Measurements from ENCODE around the gene LTBP3. TPM values are rescaled to one million over a fixed set of nuclear protein-coding genes. Genes with fewer than 3 reads are reported as not detected.

LTBP3 gene
- total and polyA plus RNA-seq, 2 of the 13 experiments (the other 11 are each of a cell fraction or from before 2014, with no cell fraction given), result 12.2 to 68.1 TPM

DNA sequence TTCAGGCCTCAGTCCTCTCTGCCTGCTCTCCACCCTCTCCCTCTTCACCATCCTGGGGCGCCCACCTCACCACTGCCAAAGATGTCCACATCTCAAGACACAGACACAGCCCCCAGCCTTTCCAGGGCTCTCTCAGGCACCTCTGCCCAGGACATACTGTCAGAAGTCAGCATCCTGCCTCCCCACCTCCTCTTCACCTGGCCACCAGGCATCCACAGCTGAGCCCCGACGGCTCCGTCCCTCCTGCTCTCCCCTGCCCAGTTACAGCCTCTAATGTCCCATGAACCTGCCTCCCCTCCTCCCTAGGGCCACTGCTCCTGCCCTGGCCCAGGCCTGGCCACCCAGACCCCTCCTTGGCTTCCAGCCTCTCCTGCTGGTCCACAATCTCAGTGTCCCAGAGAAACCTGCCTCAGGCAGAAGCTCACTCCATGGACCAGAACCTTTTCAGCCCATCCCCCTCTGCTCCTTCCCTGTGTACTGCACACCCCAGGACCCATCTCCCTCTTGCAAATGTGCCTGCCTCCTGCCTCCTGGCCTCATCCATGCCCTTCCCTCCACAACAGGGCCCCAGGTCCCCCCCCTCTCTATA, 3.2 kb downstream of the LTBP3 start:
- 89% methylated on average over 4 of the region's 4 CpGs for WGBS (ENCODE audit: low lambda C conversion rate)
- no TSS peak for BruUV-seq (replicated peaks)
- H3K27ac ChIP-seq (ENCODE audit: extremely low read length, insufficient read depth, low read length), result no peak overlapping the region
- TF ChIP-seq, protein P1, sequence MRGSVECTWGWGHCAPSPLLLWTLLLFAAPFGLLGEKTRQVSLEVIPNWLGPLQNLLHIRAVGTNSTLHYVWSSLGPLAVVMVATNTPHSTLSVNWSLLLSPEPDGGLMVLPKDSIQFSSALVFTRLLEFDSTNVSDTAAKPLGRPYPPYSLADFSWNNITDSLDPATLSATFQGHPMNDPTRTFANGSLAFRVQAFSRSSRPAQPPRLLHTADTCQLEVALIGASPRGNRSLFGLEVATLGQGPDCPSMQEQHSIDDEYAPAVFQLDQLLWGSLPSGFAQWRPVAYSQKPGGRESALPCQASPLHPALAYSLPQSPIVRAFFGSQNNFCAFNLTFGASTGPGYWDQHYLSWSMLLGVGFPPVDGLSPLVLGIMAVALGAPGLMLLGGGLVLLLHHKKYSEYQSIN (CRISPR knock-in tag; IDR thresholded peaks at IDR 0.05; ENCODE audit: borderline replicate concordance), result no peak
- TF ChIP-seq ZNF264 (CRISPR knock-in tag; IDR thresholded peaks at IDR 0.05), result no peak
- no peak overlapping the region for H2AFZ ChIP-seq (ENCODE audit: low read length)
- in situ Hi-C loops (cut with HindIII; ENCODE audit: extremely low pct_ligation_motif_present, low pct_unique_long_range_greater_than_20kb) (loop anchor here (10.0 kb wide), 1 partner anchor 300 kb away; the partner anchor contains the start of gene CFL1), intact Hi-C loops (cut with micrococcal nuclease; ENCODE audit: unreplicated experiment) (no loop called here)
- H3K36me3 ChIP-seq (replicated peaks in 1 of 2; ENCODE audit: control insufficient read depth in 1 of 2, insufficient read depth in 2 of 2, low read length in 2 of 2), result no peaks in the 10 kb centered on the region; a peak in 1 of 5 replicates
- no peaks in the 10 kb centered on the region for H3K27me3 ChIP-seq (ENCODE audit: control insufficient read depth in 1 of 2, insufficient read depth in 2 of 2, low read length in 2 of 2)
- no peak overlapping the region; a peak in 1 of 6 replicates for H3K4me3 ChIP-seq (replicated peaks in 1 of 3; ENCODE audit: insufficient read depth in 1 of 3, low read depth in 2 of 3, low read length in 3 of 3)
- H3K4me2 ChIP-seq (ENCODE audit: low read depth, low read length), result 0 out of 2 replicates have a peak overlapping the region, but pooled peaks have one; percentile 94
- peaks cover 8% of the 10 kb centered on the region for H3K79me2 ChIP-seq (ENCODE audit: insufficient read depth, low read length)
- H3K9ac ChIP-seq (ENCODE audit: insufficient read depth, low read depth, low read length), result no peak overlapping the region
- H3K9me3 ChIP-seq (ENCODE audit: low read length), result no peaks in the 10 kb centered on the region
- POLR2A ChIA-PET, result interaction anchor here (0.8 kb wide), 1 partner anchor 30 kb away, joined by 4 read pairs; the partner anchor contains the start of gene SCYL1
- CTCF ChIA-PET (ENCODE audit: low intra/inter-chr PET ratio, low total read pairs), result no interaction called here
- peaks cover 10% of the 10 kb centered on the region; the same call in 1 of the 2 replicates for H4K20me1 ChIP-seq (ENCODE audit: insufficient read depth, low read length)
- ATAC-seq, result no peak
- no peak for FAIRE-seq
- H3K4me1 ChIP-seq (ENCODE audit: insufficient read depth, low read length), result peaks cover 71% of the 10 kb centered on the region
- DNase-seq (ENCODE audit: low spot score), result no peak

DNA sequence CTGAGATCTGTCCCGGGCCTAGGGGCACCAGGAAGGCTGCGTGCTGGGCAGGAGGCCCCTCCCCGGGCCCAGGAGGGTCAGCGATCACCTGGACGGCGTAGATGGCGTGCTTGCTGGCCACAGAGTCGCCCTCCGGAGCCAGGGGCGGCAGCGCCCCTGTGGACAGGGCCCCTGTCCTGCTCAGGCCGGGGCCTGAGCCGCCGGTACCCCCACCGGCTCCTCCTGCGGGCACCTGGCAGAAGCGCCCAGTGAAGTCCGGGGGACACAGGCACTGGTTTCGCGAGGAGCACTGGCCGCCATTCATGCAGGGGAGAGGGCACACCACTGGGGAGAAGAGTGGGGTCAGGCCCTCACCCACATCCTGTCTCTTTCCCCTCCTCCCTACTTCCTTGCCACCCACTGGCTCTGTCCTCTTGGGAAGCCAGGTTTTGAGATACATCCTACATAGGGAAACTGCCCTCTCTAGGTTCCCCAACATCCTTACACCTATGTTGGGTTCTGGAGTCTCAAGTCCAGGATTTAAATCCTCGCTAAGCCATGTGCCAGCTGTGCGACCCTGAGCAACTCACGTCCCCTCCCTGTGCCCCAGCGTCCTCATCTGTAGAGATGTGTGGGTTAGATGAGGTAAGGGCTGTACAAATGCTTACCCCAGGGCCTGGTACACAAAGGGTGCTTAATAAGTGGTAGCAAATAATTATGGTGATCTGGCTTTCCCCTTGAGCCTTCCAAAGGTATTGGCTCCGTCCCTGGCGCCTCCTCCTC, 3.9 kb downstream of the LTBP3 start:
- Histone ChIP-seq H4K20me1 (ENCODE audit: insufficient read depth, low read length) (peaks cover 10% of the 10 kb centered on the region; the same call in 1 of the 2 replicates), H2AFZ (ENCODE audit: low read length) (no peak overlapping the region), H3K27ac (ENCODE audit: extremely low read length, insufficient read depth, low read length) (no peak overlapping the region), H3K9me3 (ENCODE audit: low read length) (no peaks in the 10 kb centered on the region), H3K4me3 (replicated peaks in 1 of 3; ENCODE audit: insufficient read depth in 1 of 3, low read depth in 2 of 3, low read length in 3 of 3) (no peak overlapping the region), H3K4me2 (ENCODE audit: low read depth, low read length) (no peak overlapping the region), H3K79me2 (ENCODE audit: insufficient read depth, low read length) (peaks cover 8% of the 10 kb centered on the region), H3K36me3 (replicated peaks in 1 of 2; ENCODE audit: control insufficient read depth in 1 of 2, insufficient read depth in 2 of 2, low read length in 2 of 2) (peaks cover 0 to under 1% of the 10 kb centered on the region in 2 experiments; a peak in 2 of 5 replicates), H3K27me3 (ENCODE audit: control insufficient read depth in 1 of 2, insufficient read depth in 2 of 2, low read length in 2 of 2) (no peaks in the 10 kb centered on the region), H3K9ac (ENCODE audit: insufficient read depth, low read depth, low read length) (no peak overlapping the region), H3K4me1 (ENCODE audit: insufficient read depth, low read length) (peaks cover 64% of the 10 kb centered on the region)
- intact Hi-C loops (cut with micrococcal nuclease; ENCODE audit: unreplicated experiment) (no loop called here), in situ Hi-C loops (cut with HindIII; ENCODE audit: extremely low pct_ligation_motif_present, low pct_unique_long_range_greater_than_20kb) (loop anchor here (10.0 kb wide), 1 partner anchor 301 kb away; the partner anchor contains the start of gene CFL1)
- WGBS (ENCODE audit: low lambda C conversion rate), result 94% methylated on average over 16 of the region's 27 CpGs
- ChIA-PET POLR2A (no interaction called here), CTCF (ENCODE audit: low intra/inter-chr PET ratio, low total read pairs) (no interaction called here)
- FAIRE-seq (no peak), DNase-seq (ENCODE audit: low spot score) (no peak), ATAC-seq (no peak)
- peak; percentile 58 for TF ChIP-seq RBFOX2 (IDR thresholded peaks at IDR 0.05; ENCODE audit: low read depth, low read length)
- TF ChIP-seq ARNTL (CRISPR knock-in tag; IDR thresholded peaks at IDR 0.05), result no peak
- no peak for TF ChIP-seq ZNF615 (CRISPR knock-in tag; IDR thresholded peaks at IDR 0.05; ENCODE audit: borderline replicate concordance)
- peak; percentile 18 for TF ChIP-seq AGO2 (optimal IDR thresholded peaks at IDR 0.05; ENCODE audit: low read depth, low read length)
- BruUV-seq (replicated peaks), result no TSS peak
